ENCODE data around the gene LHB.

DNA sequence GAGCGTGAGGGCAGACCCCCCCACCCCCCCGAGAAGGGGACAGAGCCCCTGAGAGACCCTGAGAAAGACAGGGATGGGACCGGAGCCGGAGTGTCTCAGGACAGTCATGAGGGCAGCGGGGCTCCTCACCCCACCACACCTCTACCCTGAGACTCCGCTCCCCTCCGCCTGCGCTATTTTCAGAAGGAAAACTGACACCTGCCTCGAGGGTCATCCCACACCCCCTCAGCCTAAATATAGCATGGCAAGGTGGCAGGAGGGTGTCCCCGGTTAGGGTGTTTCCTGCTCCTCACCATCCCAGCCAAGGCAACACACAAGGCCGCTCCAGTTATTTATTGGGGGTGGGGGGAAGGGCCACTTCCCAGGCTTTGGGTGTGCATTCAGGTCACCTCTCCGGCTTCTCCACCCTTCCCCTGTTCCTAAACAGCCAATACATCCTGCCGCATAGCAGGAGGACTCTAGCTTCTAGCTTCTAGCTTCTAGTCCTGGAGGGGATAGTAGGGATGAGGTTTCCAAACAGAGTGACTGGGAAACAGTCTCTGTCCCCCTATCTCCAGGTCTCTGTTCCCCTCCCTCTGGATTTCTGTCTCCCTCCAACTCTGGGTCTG, 49.1 kb upstream of the LHB start:
- TF ChIP-seq, protein P1, sequence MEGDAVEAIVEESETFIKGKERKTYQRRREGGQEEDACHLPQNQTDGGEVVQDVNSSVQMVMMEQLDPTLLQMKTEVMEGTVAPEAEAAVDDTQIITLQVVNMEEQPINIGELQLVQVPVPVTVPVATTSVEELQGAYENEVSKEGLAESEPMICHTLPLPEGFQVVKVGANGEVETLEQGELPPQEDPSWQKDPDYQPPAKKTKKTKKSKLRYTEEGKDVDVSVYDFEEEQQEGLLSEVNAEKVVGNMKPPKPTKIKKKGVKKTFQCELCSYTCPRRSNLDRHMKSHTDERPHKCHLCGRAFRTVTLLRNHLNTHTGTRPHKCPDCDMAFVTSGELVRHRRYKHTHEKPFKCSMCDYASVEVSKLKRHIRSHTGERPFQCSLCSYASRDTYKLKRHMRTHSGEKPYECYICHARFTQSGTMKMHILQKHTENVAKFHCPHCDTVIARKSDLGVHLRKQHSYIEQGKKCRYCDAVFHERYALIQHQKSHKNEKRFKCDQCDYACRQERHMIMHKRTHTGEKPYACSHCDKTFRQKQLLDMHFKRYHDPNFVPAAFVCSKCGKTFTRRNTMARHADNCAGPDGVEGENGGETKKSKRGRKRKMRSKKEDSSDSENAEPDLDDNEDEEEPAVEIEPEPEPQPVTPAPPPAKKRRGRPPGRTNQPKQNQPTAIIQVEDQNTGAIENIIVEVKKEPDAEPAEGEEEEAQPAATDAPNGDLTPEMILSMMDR (IDR thresholded peaks at IDR 0.05; ENCODE audit: low read length), result no peak
- no peak for TF ChIP-seq EZH2 (IDR thresholded peaks at IDR 0.05; ENCODE audit: borderline replicate concordance, low read length)
